ENCODE data around the gene KIAA1958. TPM values are rescaled to one million over a fixed set of nuclear protein-coding genes. Genes with fewer than 3 reads are reported as not detected.

KIAA1958 gene
- total RNA-seq, 1 experiment from 2014 or later, result 7.0 TPM

DNA sequence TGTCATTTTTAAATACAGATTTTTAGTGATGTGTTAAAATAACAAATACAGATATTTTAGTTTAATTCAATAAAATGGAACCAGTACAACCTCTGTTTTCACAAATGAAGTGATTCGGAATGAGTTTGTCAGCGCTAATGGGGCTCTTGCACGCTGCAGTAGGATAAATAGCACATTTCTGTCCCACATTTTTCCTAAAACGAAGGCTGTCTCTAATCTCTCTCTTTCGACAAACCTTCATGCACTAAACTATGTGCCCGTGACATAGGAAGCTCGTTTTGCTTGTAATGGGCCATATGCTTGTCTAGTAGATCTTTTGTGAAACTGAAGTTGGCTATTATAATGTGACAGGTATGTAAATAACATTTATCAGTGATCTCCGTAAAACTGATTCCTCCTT, 130.7 kb downstream of the KIAA1958 start:
- in situ Hi-C loops (cut with HindIII; ENCODE audit: low pct_unique_long_range_greater_than_20kb, low sequenced_read_pairs), result no loop called here
- DNase-seq (ENCODE audit: low read depth), result no peak

- no peak for DNase-seq (ENCODE audit: low read depth)
- in situ Hi-C loops (cut with HindIII; ENCODE audit: low pct_unique_long_range_greater_than_20kb, low sequenced_read_pairs), result no loop called here
Measured at GRCh38 chr9:112618385-112619009, 131.9 kb downstream of the KIAA1958 start.

- in situ Hi-C loops (cut with HindIII; ENCODE audit: low pct_unique_long_range_greater_than_20kb, low sequenced_read_pairs), result no loop called here
Measured at GRCh38 chr9:112620388-112620787, 133.8 kb downstream of the KIAA1958 start.

GRCh38 chr9:112621018-112621655, 134.5 kb downstream of the KIAA1958 start:
- no peak for DNase-seq (ENCODE audit: low read depth)
- in situ Hi-C loops (cut with HindIII; ENCODE audit: low pct_unique_long_range_greater_than_20kb, low sequenced_read_pairs), result no loop called here

More at GRCh38 chr9:112620388-112620787, 133.8 kb downstream of the KIAA1958 start:
- DNase-seq (ENCODE audit: low read depth), result no peak

DNA sequence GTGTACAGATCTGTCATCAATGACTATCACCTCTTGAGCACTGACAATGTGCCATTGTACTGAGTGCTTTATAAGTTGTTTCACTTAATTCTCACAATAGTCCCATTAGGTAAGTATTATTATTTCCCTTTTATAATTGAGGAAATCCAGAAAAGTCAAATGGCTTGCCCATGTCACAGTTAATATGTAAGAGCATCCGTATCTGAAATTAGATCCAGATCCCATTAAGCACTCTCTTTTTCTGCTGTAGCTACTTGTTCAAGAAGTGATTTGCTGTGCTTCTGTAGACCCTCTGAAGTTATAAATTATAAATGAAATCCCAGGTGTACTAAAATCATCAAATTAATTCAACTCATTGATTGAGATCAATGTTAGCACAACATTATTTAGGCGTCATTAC, 136.6 kb downstream of the KIAA1958 start:
- in situ Hi-C loops (cut with HindIII; ENCODE audit: low pct_unique_long_range_greater_than_20kb, low sequenced_read_pairs), result no loop called here
- DNase-seq (ENCODE audit: low read depth), result no peak

DNA sequence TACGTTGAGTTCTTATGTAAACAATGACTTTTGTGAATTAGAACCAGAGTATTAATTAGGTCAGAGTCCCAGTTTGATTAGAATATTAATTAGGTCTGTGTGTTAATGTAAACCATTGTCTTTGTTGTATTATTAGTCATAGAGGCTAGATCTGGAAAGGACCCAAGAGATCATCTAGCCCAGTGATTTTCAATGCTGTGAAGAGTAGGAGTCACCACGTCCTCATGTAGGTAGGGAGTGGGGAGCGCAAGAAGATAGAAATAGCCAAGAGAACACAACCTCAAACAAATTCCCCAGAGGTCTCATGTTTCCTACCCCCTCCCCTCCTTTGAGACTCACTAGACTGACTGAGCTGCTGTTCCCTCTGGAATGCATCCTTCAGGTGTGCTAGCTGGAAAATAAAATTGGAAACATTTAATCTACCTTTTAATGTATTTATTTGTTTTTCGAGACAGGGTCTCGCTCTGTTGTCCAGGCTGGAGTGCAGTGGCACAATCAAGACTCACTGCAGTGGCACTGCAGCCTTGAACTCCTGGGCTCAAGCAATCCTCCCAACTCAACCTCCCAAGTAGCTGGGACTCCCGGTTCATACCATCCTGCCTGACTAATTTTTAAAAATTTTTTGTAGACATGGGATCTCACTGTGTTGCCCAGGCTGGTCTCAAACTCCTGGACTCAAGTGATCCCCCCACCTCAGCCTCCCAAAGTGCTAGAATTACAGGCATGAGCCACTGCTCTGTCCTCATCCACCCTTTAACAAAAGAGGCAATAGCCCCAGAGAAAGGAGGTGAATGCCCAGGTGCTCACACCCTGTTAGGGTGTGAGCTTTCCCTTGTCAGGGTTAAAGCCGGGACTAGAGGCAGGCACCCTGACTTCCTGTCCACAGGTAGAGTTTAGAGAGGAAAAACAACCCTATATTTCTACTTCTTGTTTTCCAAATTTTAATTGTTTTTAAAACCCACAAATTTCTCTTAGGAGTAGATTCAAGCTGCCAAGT, 138.4 kb downstream of the KIAA1958 start:
- in situ Hi-C loops (cut with HindIII; ENCODE audit: low pct_unique_long_range_greater_than_20kb, low sequenced_read_pairs), result no loop called here
- no peak for DNase-seq (ENCODE audit: low read depth)

DNA sequence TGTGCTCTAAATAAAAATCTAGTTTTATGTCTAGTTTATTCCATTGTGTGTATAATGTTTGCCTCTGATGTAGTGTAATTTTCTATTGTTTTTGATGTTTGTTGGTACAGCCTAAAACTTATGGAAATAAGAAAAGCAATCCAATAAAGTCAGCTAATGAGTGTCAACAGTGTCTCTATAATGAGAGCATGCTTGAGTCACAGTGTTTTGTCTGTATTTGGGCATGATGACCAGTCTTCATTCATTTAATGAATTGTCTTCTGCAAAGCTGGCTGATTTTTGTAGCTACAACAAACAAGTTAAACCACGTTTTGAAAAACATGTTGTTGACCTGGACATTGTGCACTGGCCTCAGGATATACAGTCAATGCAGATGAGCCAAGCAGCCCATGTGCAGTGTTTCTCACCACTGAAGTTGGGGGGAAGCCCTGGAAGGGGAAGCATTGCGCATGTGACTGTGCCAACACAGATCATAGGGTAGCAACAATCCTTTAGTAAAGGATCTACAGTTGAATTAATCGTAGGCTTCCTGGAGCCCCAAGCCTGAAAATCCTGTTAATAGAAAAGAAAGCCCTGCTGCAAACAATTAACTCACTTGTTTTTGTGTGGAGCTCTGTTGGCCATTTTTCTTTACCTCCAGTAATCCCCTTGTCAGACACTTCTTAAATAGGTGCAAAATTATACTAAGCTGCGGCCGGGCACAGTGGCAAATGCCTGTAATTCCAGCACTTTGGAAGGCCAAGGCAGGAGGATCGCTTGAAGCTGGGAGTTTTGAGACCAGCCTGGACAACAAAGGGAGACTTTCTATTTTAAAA, 143.3 kb downstream of the KIAA1958 start:
- in situ Hi-C loops (cut with HindIII; ENCODE audit: low pct_unique_long_range_greater_than_20kb, low sequenced_read_pairs), result no loop called here
- no peak for DNase-seq (ENCODE audit: low read depth)

DNA sequence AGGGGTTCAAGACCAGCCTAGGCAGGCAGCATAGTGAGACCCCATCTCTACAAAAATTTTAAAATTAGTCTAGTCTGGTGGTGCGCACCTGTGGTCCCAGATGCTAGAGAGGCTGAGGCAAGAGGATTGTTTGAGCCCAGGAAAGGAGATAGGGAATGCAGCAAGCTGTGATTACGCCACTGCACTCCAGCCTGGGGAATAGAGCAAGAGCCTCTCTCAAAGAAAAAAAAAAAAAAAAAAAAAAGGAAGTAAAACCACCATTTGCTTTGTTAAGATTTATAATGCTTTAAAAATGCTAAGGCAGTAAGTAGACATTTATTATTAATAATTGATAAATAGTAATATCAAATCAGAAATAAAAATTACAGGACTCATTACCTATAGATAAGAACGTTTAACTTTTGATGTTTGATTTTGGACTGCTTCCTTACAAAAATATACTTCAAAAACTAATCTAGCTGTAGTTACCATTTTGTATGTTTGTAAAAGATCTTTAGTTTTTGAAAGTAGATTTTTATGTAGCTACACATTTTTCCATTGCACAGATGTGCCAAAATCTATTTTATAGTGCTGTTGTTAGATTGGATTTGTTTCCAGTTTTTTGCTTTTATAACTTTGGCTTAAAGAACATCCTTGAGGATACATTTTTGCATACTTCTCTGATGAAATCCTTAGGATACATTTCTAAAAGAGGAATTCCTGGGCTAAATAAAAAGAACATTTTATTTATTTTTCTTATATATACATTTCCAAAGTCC, 144.9 kb downstream of the KIAA1958 start:
- in situ Hi-C loops (cut with HindIII; ENCODE audit: low pct_unique_long_range_greater_than_20kb, low sequenced_read_pairs), result no loop called here
- DNase-seq (ENCODE audit: low read depth), result no peak

GRCh38 chr9:112640311-112640710, 153.7 kb downstream of the KIAA1958 start:
- in situ Hi-C loops (cut with HindIII; ENCODE audit: low pct_unique_long_range_greater_than_20kb, low sequenced_read_pairs), result no loop called here
- DNase-seq (ENCODE audit: low read depth), result no peak

DNA sequence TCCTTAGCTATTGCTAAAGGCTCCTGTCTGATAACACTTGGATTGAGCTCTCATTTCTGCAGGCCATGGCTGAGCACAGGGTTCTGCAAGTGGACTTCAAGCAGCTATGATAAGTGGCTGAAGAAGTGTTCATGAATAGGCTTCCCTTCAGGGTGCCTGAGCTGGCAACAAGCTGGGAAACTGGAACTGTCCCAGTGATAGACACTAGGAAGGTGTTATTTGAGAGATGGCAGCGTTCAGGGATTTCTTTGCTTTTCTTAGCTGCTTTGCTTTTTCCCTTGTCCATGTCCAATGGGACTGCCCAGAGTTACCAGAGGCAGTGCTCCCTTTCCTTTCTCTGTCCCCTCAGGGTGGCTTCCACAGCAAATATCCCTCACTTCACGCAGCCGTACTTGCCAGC, 155.5 kb downstream of the KIAA1958 start:
- DNase-seq (ENCODE audit: low read depth), result no peak
- in situ Hi-C loops (cut with HindIII; ENCODE audit: low pct_unique_long_range_greater_than_20kb, low sequenced_read_pairs), result no loop called here

DNA sequence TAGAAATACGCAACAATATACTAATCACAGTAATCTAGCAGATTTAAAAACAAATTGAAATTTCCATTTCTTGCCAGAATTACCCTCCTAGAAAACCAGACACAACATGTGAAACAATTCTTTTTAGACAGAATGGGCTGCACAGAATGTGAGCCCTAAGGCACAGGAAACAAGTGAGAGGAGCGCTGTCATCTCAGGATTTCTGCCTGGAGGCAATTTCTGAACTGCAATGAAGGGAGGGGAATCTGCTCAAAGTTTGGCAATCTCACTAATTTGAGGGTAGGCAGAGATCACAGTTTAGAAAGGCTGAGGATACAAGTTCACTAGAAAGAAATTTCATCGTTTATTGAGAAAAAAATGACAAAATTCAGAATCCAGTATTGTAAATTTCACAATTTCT, 161.0 kb downstream of the KIAA1958 start:
- in situ Hi-C loops (cut with HindIII; ENCODE audit: low pct_unique_long_range_greater_than_20kb, low sequenced_read_pairs), result no loop called here
- no peak for DNase-seq (ENCODE audit: low read depth)

DNA sequence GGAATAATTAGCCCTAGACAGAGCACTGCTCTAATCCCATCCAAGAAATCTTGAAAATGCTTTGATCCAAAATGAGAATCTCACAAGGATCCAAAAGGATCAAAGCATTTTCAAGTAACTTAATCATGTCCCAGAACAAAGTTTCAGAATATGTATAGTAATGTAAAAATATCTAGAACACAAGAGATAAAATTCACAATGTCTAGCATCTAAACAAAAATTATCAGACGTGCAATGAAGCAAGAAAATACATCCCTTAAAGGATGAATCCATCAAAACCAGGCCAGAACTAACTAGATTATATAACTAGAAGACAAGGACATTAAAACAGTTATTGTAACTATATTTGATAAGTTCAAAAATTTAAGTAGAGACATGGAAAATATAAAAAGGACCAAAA, 162.0 kb downstream of the KIAA1958 start:
- DNase-seq (ENCODE audit: low read depth), result no peak
- in situ Hi-C loops (cut with HindIII; ENCODE audit: low pct_unique_long_range_greater_than_20kb, low sequenced_read_pairs), result no loop called here

DNA sequence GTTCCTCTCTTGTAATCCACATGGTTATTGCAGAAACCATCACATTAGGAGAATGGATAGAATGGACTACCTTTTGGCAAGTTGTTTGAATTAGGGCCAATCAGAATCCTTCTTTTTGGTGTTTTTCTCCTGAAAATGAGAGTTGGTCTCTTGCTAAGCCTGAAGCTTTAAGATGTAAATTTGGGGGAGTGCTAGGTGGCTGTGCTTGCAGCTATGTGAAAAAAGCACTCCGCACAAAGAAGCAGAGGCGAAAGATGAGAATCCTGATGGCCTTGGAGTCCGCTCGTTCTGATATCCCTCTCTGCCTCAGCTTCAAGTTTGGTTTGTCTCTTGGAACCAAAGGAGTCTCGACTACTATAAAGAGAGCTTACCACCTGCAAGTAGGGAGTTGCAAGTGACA, 167.7 kb downstream of the KIAA1958 start:
- no peak for DNase-seq (ENCODE audit: low read depth)
- in situ Hi-C loops (cut with HindIII; ENCODE audit: low pct_unique_long_range_greater_than_20kb, low sequenced_read_pairs), result no loop called here

DNA sequence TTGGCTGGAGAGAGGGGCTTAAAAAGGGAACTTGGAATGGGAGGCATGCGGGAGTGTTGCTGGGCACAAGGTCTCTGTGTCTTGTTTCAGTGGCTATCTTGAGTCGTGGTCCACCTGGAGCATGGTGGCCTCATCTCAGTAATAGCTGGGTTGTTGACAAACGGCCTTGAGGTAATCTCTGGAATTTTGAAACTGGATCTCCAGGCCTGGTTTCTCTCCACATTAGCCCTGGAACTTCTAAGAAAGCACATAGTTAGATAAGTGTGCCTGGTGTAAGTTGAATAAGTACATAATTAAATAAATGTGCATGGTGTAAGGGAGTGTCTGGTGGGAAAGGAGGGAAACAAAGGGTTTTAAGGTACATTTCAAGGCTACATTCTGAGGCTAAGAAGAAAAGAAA, 169.0 kb downstream of the KIAA1958 start:
- DNase-seq (ENCODE audit: low read depth), result no peak
- in situ Hi-C loops (cut with HindIII; ENCODE audit: low pct_unique_long_range_greater_than_20kb, low sequenced_read_pairs), result no loop called here

- DNase-seq (ENCODE audit: low read depth), result no peak
- in situ Hi-C loops (cut with HindIII; ENCODE audit: low pct_unique_long_range_greater_than_20kb, low sequenced_read_pairs), result no loop called here
Measured at GRCh38 chr9:112659906-112660305, 173.3 kb downstream of the KIAA1958 start.

DNA sequence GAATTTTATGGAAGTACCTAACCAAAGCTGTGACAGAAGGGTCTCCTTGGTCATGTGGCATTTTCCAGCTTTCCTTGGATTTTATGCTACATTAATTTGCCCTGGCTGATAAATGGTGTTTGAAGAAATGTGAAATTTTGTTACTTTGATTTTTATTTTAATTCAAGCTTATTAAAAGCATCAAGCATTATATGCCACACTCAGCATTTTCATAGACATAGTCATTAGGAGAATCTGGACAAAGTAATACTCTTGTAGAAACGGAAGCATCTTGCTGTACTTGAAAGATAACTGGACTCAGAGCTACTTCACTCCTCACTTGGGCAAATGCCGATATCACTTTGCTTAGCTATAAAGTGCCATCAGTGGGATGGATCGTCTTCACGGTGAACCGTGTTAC, 177.1 kb downstream of the KIAA1958 start:
- in situ Hi-C loops (cut with HindIII; ENCODE audit: low pct_unique_long_range_greater_than_20kb, low sequenced_read_pairs), result no loop called here
- no peak for DNase-seq (ENCODE audit: low read depth)

GRCh38 chr9:112664531-112664930, 177.9 kb downstream of the KIAA1958 start:
- in situ Hi-C loops (cut with HindIII; ENCODE audit: low pct_unique_long_range_greater_than_20kb, low sequenced_read_pairs), result no loop called here
- no peak for DNase-seq (ENCODE audit: low read depth)

DNA sequence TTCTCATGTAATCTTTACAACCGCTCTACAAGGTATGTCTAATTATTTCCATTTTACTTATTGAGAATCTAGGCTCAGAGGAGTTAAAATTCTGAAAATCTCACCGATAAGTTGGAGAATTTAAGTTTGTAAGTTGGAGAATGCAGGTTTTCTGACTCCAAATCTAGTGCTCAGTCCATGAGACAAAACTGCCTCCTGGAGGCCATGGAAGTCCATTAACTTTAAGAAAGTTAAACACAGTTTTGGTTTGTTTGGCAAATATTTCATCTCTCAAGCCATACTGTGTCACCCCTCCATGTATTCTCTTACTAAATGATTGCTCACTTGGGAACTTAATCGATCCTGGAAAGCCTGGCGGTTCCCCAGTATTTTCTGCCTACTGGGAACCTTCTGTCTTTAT, 178.7 kb downstream of the KIAA1958 start:
- in situ Hi-C loops (cut with HindIII; ENCODE audit: low pct_unique_long_range_greater_than_20kb, low sequenced_read_pairs), result no loop called here
- DNase-seq (ENCODE audit: low read depth), result no peak

Measured in Caki2 (cell line).